HepG2 (cell line): ENCODE data around the gene SYNPO2L.

ENCODE experiments used
- CTCF ChIP-seq: sonication (generic); formaldehyde crosslinking; IDR thresholded peaks from 2 replicates; pipeline ENCODE4 v1.5.0; 2020; ENCODE audit warnings: mild to moderate bottlenecking, missing genetic modification reagents, moderate library complexity
- DR1 ChIP-seq: sonication (generic); formaldehyde crosslinking; IDR thresholded peaks from 2 replicates; pipeline ENCODE4 v1.8.0; 2021; ENCODE audit warnings: mild to moderate bottlenecking, missing genetic modification reagents, inconsistent platforms
- ESRRA ChIP-seq: sonication (generic); formaldehyde crosslinking; IDR thresholded peaks from 2 replicates; pipeline ENCODE4 v1.5.1; 2020; ENCODE audit warnings: mild to moderate bottlenecking, low read depth, missing genetic modification reagents
- KMT2A ChIP-seq: sonication (generic); formaldehyde crosslinking; IDR thresholded peaks from 2 replicates; pipeline ENCODE4 v1.4.0; 2020; ENCODE audit warnings: missing genetic modification reagents
- PAF1 ChIP-seq: IDR thresholded peaks from 2 replicates; pipeline ENCODE4 v1.6.1; 2016; ENCODE audit warnings: missing genetic modification reagents, missing compliant biosample characterization
- TAF1 ChIP-seq: sonication (generic); formaldehyde crosslinking; IDR thresholded peaks from 2 replicates; pipeline ENCODE4 v1.4.0; 2020; ENCODE audit warnings: missing genetic modification reagents
- USF2 ChIP-seq, 2 experiments: sonication (generic) in 1 of 2; formaldehyde crosslinking in 1 of 2; IDR thresholded peaks; 2 replicates each; pipeline versions ENCODE4 v1.5.1 to v1.6.1; 2011 to 2020; ENCODE audit warnings: borderline replicate concordance in 1 of 2, low read depth in 1 of 2, low read length in 1 of 2, mild to moderate bottlenecking in 1 of 2, missing genetic modification reagents in 1 of 2, moderate library complexity in 1 of 2
- ZNF558 ChIP-seq: sonication (generic); formaldehyde crosslinking; IDR thresholded peaks from 2 replicates; pipeline ENCODE4 v1.9.0; 2022; ENCODE audit warnings: mild to moderate bottlenecking, missing genetic modification reagents, borderline replicate concordance
- TF ChIP-seq, protein P1 (sequence below): sonication (generic); formaldehyde crosslinking; IDR thresholded peaks from 2 replicates; pipeline ENCODE4 v1.4.0; 2020; ENCODE audit warnings: missing genetic modification reagents
- TF ChIP-seq, protein P2 (sequence below): IDR thresholded peaks from 2 replicates; pipeline ENCODE4 v1.6.1; 2012; ENCODE audit warnings: inconsistent platforms

DNA sequence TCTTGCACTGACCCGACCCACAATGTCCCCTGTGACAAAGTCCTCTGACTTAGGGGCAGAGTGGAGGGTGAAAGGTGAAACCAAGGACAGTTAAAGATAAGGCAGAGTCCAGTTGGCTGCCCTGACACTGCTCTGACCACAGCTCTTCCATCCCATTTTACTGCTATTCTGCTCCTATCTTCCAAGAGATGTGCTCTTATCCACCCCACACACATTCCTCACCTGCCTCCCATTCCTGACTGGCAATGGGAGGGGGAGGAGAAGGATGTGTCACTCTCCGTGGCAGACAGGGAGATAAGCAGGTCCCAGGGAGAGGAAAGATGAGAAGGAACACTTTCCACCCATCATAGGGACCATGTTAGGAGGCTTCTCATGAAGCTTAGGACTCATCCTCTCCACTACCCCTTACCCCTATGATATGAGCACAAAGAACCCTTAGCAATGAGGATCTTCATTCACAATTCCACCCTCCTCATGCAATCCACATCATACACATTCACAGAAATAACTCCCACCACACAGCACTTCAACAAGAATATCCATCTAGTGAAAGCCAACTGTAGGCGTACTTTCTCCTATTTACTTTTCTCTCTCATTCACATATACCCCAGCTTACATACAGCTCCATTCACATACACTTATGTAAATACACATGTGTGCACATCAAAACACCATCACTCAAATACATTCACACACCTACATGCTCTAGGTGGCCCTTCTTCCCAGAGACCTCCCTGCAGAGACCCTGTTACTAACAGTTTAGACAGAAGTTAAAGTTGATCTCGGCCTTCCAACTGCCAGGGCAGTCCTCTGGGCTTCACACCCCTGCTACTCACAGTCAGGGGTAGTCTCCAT is 6.6 kb downstream of the SYNPO2L start:
- TF ChIP-seq USF2 (IDR thresholded peaks at IDR 0.05; ENCODE audit: low read depth, low read length) (no peak), USF2 (CRISPR knock-in tag; IDR thresholded peaks at IDR 0.05; ENCODE audit: borderline replicate concordance) (no peak), KMT2A (no peak), DR1 (no peak), ZNF558 (CRISPR knock-in tag) (no peak), CTCF (CRISPR knock-in tag) (no peak), PAF1 (CRISPR knock-in tag) (no peak), TAF1 (CRISPR knock-in tag) (no peak), ESRRA (CRISPR knock-in tag) (peak; percentile 86)
- TF ChIP-seq, protein P1, sequence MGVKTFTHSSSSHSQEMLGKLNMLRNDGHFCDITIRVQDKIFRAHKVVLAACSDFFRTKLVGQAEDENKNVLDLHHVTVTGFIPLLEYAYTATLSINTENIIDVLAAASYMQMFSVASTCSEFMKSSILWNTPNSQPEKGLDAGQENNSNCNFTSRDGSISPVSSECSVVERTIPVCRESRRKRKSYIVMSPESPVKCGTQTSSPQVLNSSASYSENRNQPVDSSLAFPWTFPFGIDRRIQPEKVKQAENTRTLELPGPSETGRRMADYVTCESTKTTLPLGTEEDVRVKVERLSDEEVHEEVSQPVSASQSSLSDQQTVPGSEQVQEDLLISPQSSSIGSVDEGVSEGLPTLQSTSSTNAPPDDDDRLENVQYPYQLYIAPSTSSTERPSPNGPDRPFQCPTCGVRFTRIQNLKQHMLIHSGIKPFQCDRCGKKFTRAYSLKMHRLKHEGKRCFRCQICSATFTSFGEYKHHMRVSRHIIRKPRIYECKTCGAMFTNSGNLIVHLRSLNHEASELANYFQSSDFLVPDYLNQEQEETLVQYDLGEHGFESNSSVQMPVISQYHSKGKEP (CRISPR knock-in tag): no peak
- TF ChIP-seq, protein P2, sequence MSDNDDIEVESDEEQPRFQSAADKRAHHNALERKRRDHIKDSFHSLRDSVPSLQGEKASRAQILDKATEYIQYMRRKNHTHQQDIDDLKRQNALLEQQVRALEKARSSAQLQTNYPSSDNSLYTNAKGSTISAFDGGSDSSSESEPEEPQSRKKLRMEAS: no peak
